Measurements from ENCODE around the gene ATP6V0D1. TPM values are rescaled to one million over a fixed set of nuclear protein-coding genes. Genes with fewer than 3 reads are reported as not detected.

The ATP6V0D1 gene
- total and polyA plus RNA-seq, 2 of the 4 experiments (the other 2 are of a cell fraction), result 112 to 124 TPM

DNA sequence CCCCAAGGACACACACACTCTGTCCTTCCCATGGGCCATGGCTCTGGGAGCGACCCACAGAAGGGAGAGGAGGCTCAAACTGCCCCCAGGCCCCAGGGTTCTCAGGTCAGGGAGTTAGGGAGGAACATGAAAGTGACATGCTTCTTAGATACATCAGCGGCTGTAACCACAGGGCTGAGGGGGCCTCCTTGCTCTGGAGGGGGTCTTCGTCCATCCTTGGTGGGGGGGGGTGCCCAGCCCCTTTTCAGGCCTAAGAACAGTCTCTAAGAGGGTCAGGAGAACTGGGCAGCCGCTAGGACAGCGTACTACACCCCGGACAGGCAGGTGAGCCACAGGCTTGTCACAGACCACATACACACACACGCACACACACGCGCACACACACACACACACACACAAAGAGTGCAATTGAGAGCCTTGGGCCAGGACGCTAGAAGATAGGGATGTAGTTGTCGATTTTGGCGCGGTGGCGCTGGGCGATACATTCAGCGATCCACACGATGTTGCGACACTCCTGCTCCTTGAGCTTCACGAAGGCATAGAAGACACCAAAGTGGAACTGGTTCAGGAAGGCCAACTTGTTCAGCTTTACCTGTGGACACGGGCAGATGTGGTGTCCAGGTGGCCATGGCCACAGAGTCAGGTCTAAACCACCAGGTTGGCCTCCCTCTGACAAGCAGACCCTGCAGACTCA lies 42.7 kb downstream of the ATP6V0D1 start:
- POLR2A ChIA-PET (ENCODE audit: unreplicated experiment), result no interaction called here

More for the DNA sequence above, 42.7 kb downstream of the ATP6V0D1 start:
- Histone ChIP-seq H3K23ac (ENCODE audit: low read depth, low read length) (no peak overlapping the region), H4K8ac (ENCODE audit: low read depth in 2 of 2, low read length in 2 of 2) (no peak overlapping the region), H3K18ac (ENCODE audit: low read depth, low read length) (no peak overlapping the region), H4K20me1 (ENCODE audit: insufficient read depth, low read length) (peaks cover 16% of the 10 kb centered on the region), H2AFZ (replicated peaks; ENCODE audit: low read length, poor library complexity) (peak overlapping the region; percentile 14), H3K79me1 (ENCODE audit: low read depth in 1 of 2, low read length in 2 of 2) (peaks cover 0 to 15% of the 10 kb centered on the region in 2 experiments; a peak in 1 of 4 replicates), H2BK20ac (ENCODE audit: low read depth, low read length) (no peak overlapping the region), H3K27ac (ENCODE audit: insufficient read depth, low read length) (no peak overlapping the region), H3K9me1 (ENCODE audit: insufficient read depth, low read length) (peaks cover 5% of the 10 kb centered on the region; the same call in 1 of the 2 replicates), H2BK120ac (ENCODE audit: low read depth, low read length) (no peak overlapping the region), H3K9me3 (ENCODE audit: control insufficient read depth, insufficient read depth, low read length) (no peaks in the 10 kb centered on the region), H3K36me3 (ENCODE audit: control insufficient read depth, insufficient read depth, low read length) (peaks cover 39% of the 10 kb centered on the region), H4K91ac (ENCODE audit: insufficient read depth, low read depth, low read length) (no peak overlapping the region), H3K4ac (ENCODE audit: low read depth, low read length) (no peak overlapping the region), H4K5ac (ENCODE audit: low read depth, low read length) (no peak overlapping the region), H3K56ac (ENCODE audit: extremely low read depth, insufficient read depth, low read length) (no peak overlapping the region), H3K27me3 (ENCODE audit: control insufficient read depth, insufficient read depth, low read length) (no peaks in the 10 kb centered on the region), H2AK5ac (ENCODE audit: low read depth, low read length) (no peak overlapping the region), H3K4me1 (ENCODE audit: control insufficient read depth, insufficient read depth, low read length) (peaks cover 9% of the 10 kb centered on the region; the same call in 1 of the 2 replicates), H2BK5ac (ENCODE audit: low read depth, low read length, poor library complexity, severe bottlenecking) (no peak overlapping the region), H3K4me2 (ENCODE audit: low read depth, low read length) (no peak overlapping the region), H2BK15ac (ENCODE audit: low read depth, low read length) (no peak overlapping the region), H3K9ac (ENCODE audit: low read depth, low read length) (no peak overlapping the region), H2AK9ac (replicated peaks; ENCODE audit: low read depth, low read length, poor library complexity) (peak overlapping the region; percentile 19), H3K14ac (replicated peaks; ENCODE audit: low read depth, low read length) (no peak overlapping the region), H3K4me3 (ENCODE audit: insufficient read depth, low read depth, low read length) (no peak overlapping the region)
- ATAC-seq (ENCODE audit: low read depth), result no peak
- dilution Hi-C loops (cut with HindIII; ENCODE audit: low sequenced_read_pairs, unreplicated experiment), result no loop called here
- TF ChIP-seq CEBPB (IDR thresholded peaks at IDR 0.05; ENCODE audit: low read depth, low read length) (peak; percentile 74), MAFK (IDR thresholded peaks at IDR 0.05; ENCODE audit: low read depth, low read length) (no peak)
- CTCF ChIA-PET, result interaction anchor here (0.9 kb wide), 1 partner anchor 9 kb away, joined by 3 read pairs; no protein-coding TSS in a partner anchor
- in situ Hi-C loops (cut with MboI; ENCODE audit: low sequenced_read_pairs), result no loop called here
- no peak for DNase-seq
- intact Hi-C loops (cut with micrococcal nuclease), result no loop called here
- WGBS, 2 experiments (ENCODE audit: extremely low coverage in 2 of 2, insufficient read length in 1 of 2), result 96% methylated on average over 9 of the region's 20 CpGs; no CpG with 5 or more reads in 1 of the 2 experiments
- TSS peak; percentile 95 for BruUV-seq (replicated peaks)
